H9 (cell line): Measurements from ENCODE around the gene FOLR2. TPM values are rescaled to one million over a fixed set of nuclear protein-coding genes. Genes with fewer than 3 reads are reported as not detected.

Experiments used
- DNase-seq: peaks from one replicate; pipeline ENCODE4 v3.0.0-alpha.2; 2017
- H2AFZ ChIP-seq: one replicate; pipeline ENCODE4 v1.6.1; 2013; ENCODE audit warnings: mild to moderate bottlenecking, low read length, control low read depth, moderate library complexity
- H2AK5ac ChIP-seq: 2 replicates; pipeline ENCODE4 v1.6.1; 2013; ENCODE audit warnings: low read length, control low read depth, mixed read lengths; ENCODE audit not compliant: insufficient read length
- H2BK120ac ChIP-seq: one replicate; pipeline ENCODE4 v1.6.1; 2013; ENCODE audit warnings: low read depth, mild to moderate bottlenecking, low read length, control low read depth, inconsistent platforms; ENCODE audit not compliant: poor library complexity, severe bottlenecking
- H2BK12ac ChIP-seq: 2 replicates; pipeline ENCODE4 v1.6.1; 2013; ENCODE audit warnings: low read length, control low read depth, mixed read lengths, low read depth; ENCODE audit not compliant: insufficient read length
- H2BK15ac ChIP-seq: 2 replicates; pipeline ENCODE4 v1.6.1; 2013; ENCODE audit warnings: low read depth, low read length, control low read depth
- H2BK20ac ChIP-seq: one replicate; pipeline ENCODE4 v1.6.1; 2013; ENCODE audit warnings: low read depth, mild to moderate bottlenecking, low read length, control low read depth, inconsistent platforms; ENCODE audit not compliant: poor library complexity, severe bottlenecking
- H2BK5ac ChIP-seq: 2 replicates; pipeline ENCODE4 v1.6.1; 2013; ENCODE audit warnings: low read length, control low read depth, mixed read lengths; ENCODE audit not compliant: insufficient read length
- H3K14ac ChIP-seq: 2 replicates; pipeline ENCODE4 v1.6.1; 2013; ENCODE audit warnings: low read length, control low read depth; ENCODE audit not compliant: insufficient read depth
- H3K18ac ChIP-seq: 2 replicates; pipeline ENCODE4 v1.6.1; 2013; ENCODE audit warnings: low read depth, mild to moderate bottlenecking, mixed read lengths, low read length, control low read depth; ENCODE audit not compliant: insufficient read length
- H3K23ac ChIP-seq: 2 replicates; pipeline ENCODE4 v1.6.1; 2013; ENCODE audit warnings: low read length, control low read depth, mixed read lengths, low read depth; ENCODE audit not compliant: insufficient read length
- H3K23me2 ChIP-seq: 2 replicates; pipeline ENCODE4 v1.6.1; 2013; ENCODE audit warnings: low read depth, mild to moderate bottlenecking, mixed read lengths, low read length, control low read depth; ENCODE audit not compliant: insufficient read length, poor library complexity, severe bottlenecking
- H3K27ac ChIP-seq: 2 replicates; pipeline ENCODE4 v1.5.1; 2013; ENCODE audit warnings: low read length, control low read depth, mixed read lengths, low read depth; ENCODE audit not compliant: insufficient read length
- H3K27me3 ChIP-seq: 2 replicates; pipeline ENCODE4 v1.6.1; 2013; ENCODE audit warnings: low read length, control low read depth, inconsistent platforms; ENCODE audit not compliant: insufficient read depth
- H3K4ac ChIP-seq: 2 replicates; pipeline ENCODE4 v1.6.1; 2013; ENCODE audit warnings: low read depth, mild to moderate bottlenecking, control low read depth, inconsistent platforms, low read length, moderate library complexity
- H3K4me1 ChIP-seq: 2 replicates; pipeline ENCODE4 v1.6.1; 2013; ENCODE audit warnings: low read length, control low read depth, inconsistent platforms; ENCODE audit not compliant: insufficient read depth
- H3K4me2 ChIP-seq: 2 replicates; pipeline ENCODE4 v1.6.1; 2013; ENCODE audit warnings: low read length, control low read depth, mixed read lengths; ENCODE audit not compliant: insufficient read length, insufficient read depth
- H3K56ac ChIP-seq: 2 replicates; pipeline ENCODE4 v1.6.1; 2013; ENCODE audit warnings: low read depth, mild to moderate bottlenecking, mixed read lengths, low read length, control low read depth; ENCODE audit not compliant: insufficient read length
- H3K79me1 ChIP-seq: 2 replicates; pipeline ENCODE4 v1.6.1; 2013; ENCODE audit warnings: low read depth, mild to moderate bottlenecking, moderate library complexity, low read length, control low read depth, inconsistent platforms; ENCODE audit not compliant: insufficient read depth, poor library complexity, severe bottlenecking
- H3K79me2 ChIP-seq: 2 replicates; pipeline ENCODE4 v1.6.1; 2013; ENCODE audit warnings: low read length, control low read depth, inconsistent platforms; ENCODE audit not compliant: insufficient read depth
- H3K9ac ChIP-seq: 2 replicates; pipeline ENCODE4 v1.6.1; 2013; ENCODE audit warnings: low read length, control low read depth, mixed read lengths; ENCODE audit not compliant: insufficient read length; ENCODE audit errors: extremely low read depth
- H3K9me3 ChIP-seq: one replicate; pipeline ENCODE4 v1.6.1; 2013; ENCODE audit warnings: low read depth, low read length, inconsistent platforms; ENCODE audit not compliant: control insufficient read depth
- H3T11ph ChIP-seq: one replicate; pipeline ENCODE4 v1.6.1; 2013; ENCODE audit warnings: mild to moderate bottlenecking, low read length, control low read depth, inconsistent platforms
- H4K20me1 ChIP-seq: one replicate; pipeline ENCODE4 v1.6.1; 2013; ENCODE audit not compliant: control insufficient read depth, insufficient read length, insufficient read depth
- H4K5ac ChIP-seq: 2 replicates; pipeline ENCODE4 v1.6.1; 2013; ENCODE audit warnings: low read depth, mild to moderate bottlenecking, mixed read lengths, low read length, control low read depth; ENCODE audit not compliant: insufficient read length
- H4K8ac ChIP-seq: replicated peaks from 2 replicates; pipeline ENCODE4 v1.6.1; 2013; ENCODE audit warnings: low read length, control low read depth, mixed read lengths, low read depth; ENCODE audit not compliant: insufficient read length
- H4K91ac ChIP-seq: 2 replicates; pipeline ENCODE4 v1.6.1; 2013; ENCODE audit warnings: low read depth, mild to moderate bottlenecking, moderate library complexity, mixed read lengths, low read length, control low read depth; ENCODE audit not compliant: insufficient read length
- H3K27ac Mint-ChIP-seq, 3 experiments: 2 replicates in 2 of 3; 3 replicates in 1 of 3; pipeline ENCODE4 v1.8.0; 2020 to 2021; ENCODE audit warnings: mixed read lengths in 3 of 3, mild to moderate bottlenecking in 1 of 3, moderate library complexity in 1 of 3
- H3K27me3 Mint-ChIP-seq: 2 replicates; pipeline ENCODE4 v1.8.0; 2021; ENCODE audit warnings: low read depth, mild to moderate bottlenecking, moderate library complexity, mixed read lengths
- H3K36me3 Mint-ChIP-seq, 3 experiments: 2 replicates in 2 of 3; 3 replicates in 1 of 3; pipeline ENCODE4 v1.8.0; 2020 to 2021; ENCODE audit warnings: low read depth in 3 of 3, mixed read lengths in 3 of 3; ENCODE audit not compliant: insufficient read depth in 1 of 3
- H3K4me1 Mint-ChIP-seq, 2 experiments: 2 replicates each; pipeline ENCODE4 v1.8.0; 2020; ENCODE audit warnings: mixed read lengths in 2 of 2
- H3K4me3 Mint-ChIP-seq, 2 experiments: 2 replicates in 1 of 2; 3 replicates in 1 of 2; pipeline ENCODE4 v1.8.0; 2020 to 2021; ENCODE audit warnings: mild to moderate bottlenecking in 2 of 2, mixed read lengths in 2 of 2, moderate library complexity in 1 of 2
- H3K9me3 Mint-ChIP-seq, 2 experiments: 2 replicates in 1 of 2; 3 replicates in 1 of 2; pipeline ENCODE4 v1.8.0; 2020; ENCODE audit warnings: mild to moderate bottlenecking in 2 of 2, mixed read lengths in 2 of 2, moderate library complexity in 1 of 2
- CTCF ChIP-seq: fragments of 200-600 bp; sonication (generic); conservative IDR thresholded peaks from 3 replicates; pipeline ENCODE4 v1.8.0; 2021; ENCODE audit warnings: antibody characterized with exemption, mild to moderate bottlenecking
- WGBS: extraction: QIAGEN DNeasy Blood & Tissue Kit; methylation state at CpG from one replicate; pipeline ENCODE4 v1.1.7; 2013; ENCODE audit warnings: missing lambda C conversion rate, low lambda C conversion rate, mixed read lengths; ENCODE audit not compliant: insufficient read length; ENCODE audit errors: extremely low coverage; 5-methylcytosine and 5-hydroxymethylcytosine counted together
- total RNA-seq: library from RNA; stranded (reverse); gene quantifications from 2 replicates; pipeline ENCODE4 v1.2.1, GENCODE V29; 2021

Gene FOLR2
- total RNA-seq, 1 experiment from 2014 or later = not detected

GRCh38 chr11:72238492-72239312, 22.1 kb downstream of the FOLR2 start:
- Histone ChIP-seq H3K9me3 (no peaks in the 10 kb centered on the region), H2BK120ac (no peak overlapping the region), H3K23ac (no peak overlapping the region), H3K14ac (no peak overlapping the region), H2BK20ac (no peak overlapping the region), H3K18ac (peak overlapping the region; percentile 34), H3K79me2 (no peaks in the 10 kb centered on the region), H2AFZ (no peak overlapping the region), H2BK5ac (no peak overlapping the region), H4K91ac (no peak overlapping the region), H3K9ac (no peak overlapping the region), H2AK5ac (no peak overlapping the region), H3K79me1 (no peaks in the 10 kb centered on the region), H2BK15ac (no peak overlapping the region), H4K8ac (no peak overlapping the region), H3K4ac (no peak overlapping the region), H3K56ac (no peak overlapping the region), H4K20me1 (peaks cover 2% of the 10 kb centered on the region), H3K23me2 (peaks cover 18% of the 10 kb centered on the region), H3K4me1 (peaks cover 5% of the 10 kb centered on the region; the same call in 1 of the 2 replicates), H3T11ph (no peak overlapping the region), H4K5ac (no peak overlapping the region), H2BK12ac (no peak overlapping the region), H3K27ac (no peak overlapping the region), H3K27me3 (peaks cover 44% of the 10 kb centered on the region), H3K4me2 (peak overlapping the region; percentile 27)
- Mint-ChIP-seq H3K9me3 (peaks cover 0 to 6% of the 10 kb centered on the region in 2 experiments; a peak in 3 of 5 replicates), H3K4me1 (peaks cover 28 to 43% of the 10 kb centered on the region in 2 experiments), H3K27ac (no peak overlapping the region), H3K27me3 (peaks cover 40% of the 10 kb centered on the region), H3K36me3 (peaks cover 15 to 44% (median 26%) of the 10 kb centered on the region in 3 experiments), H3K4me3 (peak overlapping the region; percentile 37 to 78)
- WGBS = no CpG with 5 or more reads among the region's 28 CpGs
- TF ChIP-seq CTCF = 0 out of 3 replicates have a peak, but pooled peaks have one; percentile 9
- peak; percentile 48 for DNase-seq
